C4-2B (cell line): ENCODE results near the gene C19orf18.
A peak's percentile ranks its signal among the peaks of the same experiment; 100 is the strongest.
"Not testable (repeated sequence)": the region's sequence is repeated elsewhere in the genome, so short reads cannot be mapped to it uniquely, and the experiment has no call there.

Experiments used
- H3K27ac ChIP-seq: fragments of 450-650 bp; 2 replicates; pipeline ENCODE4 v1.5.1; 2017
- ZFX ChIP-seq: fragments of 450-650 bp; IDR thresholded peaks from 2 replicates; pipeline ENCODE4 v1.6.1; 2017
- TF ChIP-seq, protein P1 (sequence below): fragments of 450-650 bp; conservative IDR thresholded peaks from 2 replicates; pipeline ENCODE4 v1.5.1; 2017; ENCODE audit warnings: mild to moderate bottlenecking

Gene C19orf18

DNA sequence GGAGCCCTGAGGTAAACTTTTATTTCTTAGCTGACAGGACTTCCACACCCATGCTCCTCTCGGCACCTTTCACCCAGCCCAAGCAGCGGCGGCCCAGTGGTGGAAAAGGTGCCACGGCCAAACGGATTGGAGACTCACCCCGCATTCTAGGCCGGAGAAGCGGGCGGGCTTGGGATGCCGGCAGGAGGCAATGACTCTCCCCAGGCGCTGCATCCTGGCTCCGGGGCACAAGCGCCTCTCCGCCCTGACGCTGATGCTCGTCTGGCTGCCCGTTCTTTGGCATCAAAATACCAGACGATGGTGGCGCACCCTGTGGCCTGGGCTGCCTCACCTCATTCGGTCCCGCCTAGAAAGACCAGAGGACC, 34.9 kb upstream of the C19orf18 start:
- no peak for TF ChIP-seq ZFX
- TF ChIP-seq, protein P1, sequence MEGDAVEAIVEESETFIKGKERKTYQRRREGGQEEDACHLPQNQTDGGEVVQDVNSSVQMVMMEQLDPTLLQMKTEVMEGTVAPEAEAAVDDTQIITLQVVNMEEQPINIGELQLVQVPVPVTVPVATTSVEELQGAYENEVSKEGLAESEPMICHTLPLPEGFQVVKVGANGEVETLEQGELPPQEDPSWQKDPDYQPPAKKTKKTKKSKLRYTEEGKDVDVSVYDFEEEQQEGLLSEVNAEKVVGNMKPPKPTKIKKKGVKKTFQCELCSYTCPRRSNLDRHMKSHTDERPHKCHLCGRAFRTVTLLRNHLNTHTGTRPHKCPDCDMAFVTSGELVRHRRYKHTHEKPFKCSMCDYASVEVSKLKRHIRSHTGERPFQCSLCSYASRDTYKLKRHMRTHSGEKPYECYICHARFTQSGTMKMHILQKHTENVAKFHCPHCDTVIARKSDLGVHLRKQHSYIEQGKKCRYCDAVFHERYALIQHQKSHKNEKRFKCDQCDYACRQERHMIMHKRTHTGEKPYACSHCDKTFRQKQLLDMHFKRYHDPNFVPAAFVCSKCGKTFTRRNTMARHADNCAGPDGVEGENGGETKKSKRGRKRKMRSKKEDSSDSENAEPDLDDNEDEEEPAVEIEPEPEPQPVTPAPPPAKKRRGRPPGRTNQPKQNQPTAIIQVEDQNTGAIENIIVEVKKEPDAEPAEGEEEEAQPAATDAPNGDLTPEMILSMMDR: no peak
- no peak overlapping the region for H3K27ac ChIP-seq

DNA sequence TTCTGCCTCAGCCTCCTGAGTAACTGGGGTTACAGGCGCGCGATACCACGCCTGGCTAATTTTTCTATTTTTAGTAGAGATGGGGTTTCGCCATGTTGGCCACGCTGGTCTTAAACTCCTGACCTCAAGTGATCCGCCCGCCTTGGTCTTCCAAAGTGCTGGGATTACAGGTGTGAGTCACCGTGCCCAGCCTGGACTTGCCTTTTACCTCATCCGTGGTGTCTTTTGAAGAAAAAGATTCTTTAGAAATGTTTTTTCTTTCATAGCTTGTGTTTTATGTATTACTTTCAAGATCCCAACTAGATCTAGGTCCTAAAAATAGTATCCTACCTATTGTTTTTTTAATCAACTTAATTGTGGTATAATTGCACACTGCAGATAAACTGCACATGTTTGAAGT, 34.5 kb upstream of the C19orf18 start:
- H3K27ac ChIP-seq: not testable (repeated sequence)

DNA sequence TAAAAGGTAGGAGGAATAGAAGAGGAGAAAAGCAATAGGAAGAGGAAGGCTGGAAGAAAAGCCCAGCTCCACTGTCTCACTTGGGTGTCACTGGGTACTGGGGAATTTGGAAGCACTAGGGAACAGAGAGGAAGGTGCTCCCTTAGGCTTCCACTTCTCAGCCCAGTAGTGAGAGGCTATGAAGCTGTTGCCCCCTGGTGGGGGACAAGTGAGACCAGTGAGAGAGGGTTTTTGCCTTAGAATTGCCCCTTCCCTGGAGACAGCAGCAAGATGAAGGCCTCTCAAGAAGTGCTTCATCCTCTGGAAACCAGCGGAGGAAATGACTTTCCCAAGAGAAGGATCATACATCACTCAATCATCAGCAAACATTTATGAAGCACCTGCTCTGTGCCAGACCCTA, 33.0 kb upstream of the C19orf18 start:
- no peak overlapping the region for H3K27ac ChIP-seq
- TF ChIP-seq ZFX: no peak
- TF ChIP-seq, protein P1: no peak

DNA sequence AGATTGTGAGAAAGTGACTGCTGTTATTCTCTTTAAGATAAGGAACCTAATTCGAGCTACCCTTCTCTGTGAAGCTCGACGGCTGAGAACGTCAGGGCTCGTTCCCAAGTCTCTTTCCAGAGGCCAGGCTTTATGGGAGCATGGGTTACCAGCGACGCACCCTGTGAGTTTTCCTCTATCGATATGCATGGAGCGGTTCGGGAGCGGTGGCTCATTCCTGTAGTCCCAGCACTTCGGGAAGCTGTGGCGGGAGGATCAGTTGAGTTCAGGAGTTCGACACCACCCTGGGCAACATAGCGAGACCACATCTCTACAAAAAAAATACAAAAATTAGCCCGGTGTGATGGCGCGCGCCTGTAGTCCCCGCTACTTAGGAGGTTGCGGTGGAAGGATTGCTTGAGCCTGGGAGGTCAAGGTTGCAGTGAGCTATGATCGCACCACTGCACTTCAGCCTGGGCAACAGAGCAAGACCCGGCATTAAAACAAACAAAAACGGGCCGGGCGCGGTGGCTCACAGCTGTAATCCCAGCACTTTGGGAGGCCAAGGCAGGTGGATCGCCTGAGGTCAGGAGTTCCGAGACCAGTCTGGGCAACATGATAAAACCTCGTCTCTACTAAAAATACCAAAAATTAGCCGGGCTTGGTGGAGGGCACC, 29.0 kb upstream of the C19orf18 start:
- TF ChIP-seq ZFX: no peak
- TF ChIP-seq, protein P1: no peak
- H3K27ac ChIP-seq: no peak overlapping the region

DNA sequence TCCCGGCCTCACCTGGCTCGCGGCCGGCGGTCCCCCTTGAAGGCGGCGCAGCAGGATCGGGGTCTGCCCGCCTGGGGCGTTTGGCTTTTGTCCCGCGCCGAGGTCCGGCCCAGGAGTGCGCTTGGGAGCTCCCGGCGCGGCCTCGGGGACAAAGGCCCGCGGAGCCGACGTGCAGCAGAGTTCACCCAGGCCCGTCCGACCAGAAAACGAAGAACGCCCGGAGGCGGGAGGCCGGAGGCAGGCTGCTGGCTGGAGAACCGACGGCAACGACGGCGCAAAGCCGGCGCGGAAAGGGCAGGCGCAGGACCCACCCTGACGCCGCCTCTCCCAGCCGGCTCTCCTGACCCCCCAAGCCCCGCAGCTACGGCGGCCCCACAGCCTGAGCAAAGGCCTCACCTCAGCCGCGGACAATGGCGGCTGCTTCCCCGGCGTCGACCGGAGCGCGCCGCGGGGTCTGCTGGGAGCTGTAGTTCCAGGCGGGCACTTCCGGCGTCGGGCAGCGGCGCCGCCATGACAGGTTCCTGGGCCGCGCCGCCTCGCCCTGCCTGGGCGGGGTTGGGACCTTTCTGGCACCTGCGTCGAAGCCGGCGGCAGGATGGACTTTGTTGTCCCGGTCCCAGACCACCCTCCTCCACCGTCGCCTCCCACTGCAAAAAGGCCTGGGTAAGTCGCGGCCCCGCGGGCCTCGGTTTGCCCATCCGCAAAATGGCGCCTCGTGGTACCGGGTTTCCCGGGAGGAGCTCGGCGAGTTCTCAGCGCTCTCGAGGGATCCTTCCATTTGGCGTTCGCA, 28.2 kb upstream of the C19orf18 start, which contains the start of gene ZNF606:
TSS of gene ZNF606 (minus strand) at position 437 of the 790 bp plus-strand sequence. CDS start 1,501 bp downstream, outside the sequence.
- H3K27ac ChIP-seq: peak within 1 kb of the TSS; percentile 80
- peak; percentile 99 for TF ChIP-seq ZFX
- TF ChIP-seq, protein P1: no peak

DNA sequence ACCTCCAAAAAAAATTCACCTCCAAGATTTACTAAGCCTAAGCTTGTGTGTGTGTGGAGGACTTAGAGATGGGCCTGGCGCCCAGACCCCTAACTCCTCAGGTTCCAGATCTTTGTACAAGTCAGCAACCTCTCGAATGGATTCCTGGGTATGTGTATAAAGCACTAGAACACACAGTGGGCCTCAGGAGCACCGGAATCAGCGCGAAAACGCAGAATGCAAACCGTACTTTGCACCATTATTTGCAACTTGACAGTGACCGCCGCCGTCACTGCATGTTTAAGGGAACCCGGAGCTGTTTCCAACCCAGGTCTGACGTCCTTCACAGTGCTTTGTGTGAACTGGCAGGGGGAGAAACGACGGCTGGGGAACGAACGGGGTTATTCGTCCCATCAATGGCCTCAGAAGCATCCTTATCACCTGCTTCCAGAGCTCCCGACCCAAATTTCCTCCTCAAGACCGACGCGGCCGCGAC, 27.6 kb upstream of the C19orf18 start:
- TF ChIP-seq, protein P1: no peak
- no peak for TF ChIP-seq ZFX
- H3K27ac ChIP-seq: peak overlapping the region; percentile 80

DNA sequence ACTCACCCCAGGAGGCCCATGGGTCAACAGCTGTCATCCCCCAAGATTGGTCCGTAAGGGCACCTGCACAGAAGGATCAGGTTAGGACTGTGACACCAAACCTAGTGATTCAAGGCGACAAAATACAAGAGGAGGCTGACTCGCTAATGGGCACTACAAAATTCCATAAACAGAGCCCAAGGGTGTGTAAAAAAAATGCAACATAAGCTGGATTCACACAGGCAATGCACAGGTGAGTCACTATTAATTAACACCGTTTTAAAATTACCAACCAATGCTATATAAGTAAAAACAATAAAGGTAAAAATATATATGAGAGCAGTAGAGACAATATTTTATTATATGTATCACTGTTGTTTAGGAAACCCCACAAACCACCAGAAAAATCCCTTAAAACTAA, 26.3 kb upstream of the C19orf18 start:
- no peak overlapping the region for H3K27ac ChIP-seq
- TF ChIP-seq, protein P1: no peak
- TF ChIP-seq ZFX: no peak
